Measurements from ENCODE around the gene MAVS. TPM values are rescaled to one million over a fixed set of nuclear protein-coding genes. Genes with fewer than 3 reads are reported as not detected.

MAVS gene
- total and polyA plus RNA-seq, 4 donors = 13.2 to 39.6 (median 20.9) TPM

DNA sequence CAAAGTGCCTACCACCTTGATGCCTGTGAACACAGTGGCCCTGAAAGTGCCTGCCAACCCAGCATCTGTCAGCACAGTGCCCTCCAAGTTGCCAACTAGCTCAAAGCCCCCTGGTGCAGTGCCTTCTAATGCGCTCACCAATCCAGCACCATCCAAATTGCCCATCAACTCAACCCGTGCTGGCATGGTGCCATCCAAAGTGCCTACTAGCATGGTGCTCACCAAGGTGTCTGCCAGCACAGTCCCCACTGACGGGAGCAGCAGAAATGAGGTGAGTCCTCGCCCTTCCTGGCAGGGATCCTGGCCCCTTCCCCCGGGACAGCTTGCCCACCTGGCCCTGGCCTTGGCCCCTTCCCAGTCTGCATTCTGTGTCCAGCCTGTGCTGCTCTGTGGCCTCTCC, 17.9 kb downstream of the MAVS start:
- 87 to 88% methylated on average over 5 of the region's 5 CpGs for WGBS, 2 donors
- DNase-seq (no peak), ATAC-seq (ENCODE audit: insufficient read depth, low FRiP score) (no peak)
- Histone ChIP-seq H3K27ac (ENCODE audit: low read depth in 1 of 2, low read length in 1 of 2) (no peak overlapping the region), H3K36me3 (ENCODE audit: control insufficient read depth in 4 of 4, insufficient read depth in 4 of 4, low read length in 4 of 4) (peaks cover 22 to 62% (median 44%) of the 10 kb centered on the region in 4 donors), H3K4me3 (no peak overlapping the region), H3K9me3 (ENCODE audit: control insufficient read depth in 4 of 4, insufficient read depth in 3 of 4, low read length in 3 of 4) (no peaks in the 10 kb centered on the region), H3K9ac (ENCODE audit: insufficient read depth in 1 of 2, low read length in 2 of 2) (no peak overlapping the region), H3K27me3 (ENCODE audit: control insufficient read depth in 3 of 3, insufficient read depth in 3 of 3, low read length in 2 of 3) (no peaks in the 10 kb centered on the region), H3K4me1 (ENCODE audit: control insufficient read depth in 5 of 5, insufficient read depth in 5 of 5, low read length in 5 of 5) (no peaks in the 10 kb centered on the region)
- TF ChIP-seq, protein P1, sequence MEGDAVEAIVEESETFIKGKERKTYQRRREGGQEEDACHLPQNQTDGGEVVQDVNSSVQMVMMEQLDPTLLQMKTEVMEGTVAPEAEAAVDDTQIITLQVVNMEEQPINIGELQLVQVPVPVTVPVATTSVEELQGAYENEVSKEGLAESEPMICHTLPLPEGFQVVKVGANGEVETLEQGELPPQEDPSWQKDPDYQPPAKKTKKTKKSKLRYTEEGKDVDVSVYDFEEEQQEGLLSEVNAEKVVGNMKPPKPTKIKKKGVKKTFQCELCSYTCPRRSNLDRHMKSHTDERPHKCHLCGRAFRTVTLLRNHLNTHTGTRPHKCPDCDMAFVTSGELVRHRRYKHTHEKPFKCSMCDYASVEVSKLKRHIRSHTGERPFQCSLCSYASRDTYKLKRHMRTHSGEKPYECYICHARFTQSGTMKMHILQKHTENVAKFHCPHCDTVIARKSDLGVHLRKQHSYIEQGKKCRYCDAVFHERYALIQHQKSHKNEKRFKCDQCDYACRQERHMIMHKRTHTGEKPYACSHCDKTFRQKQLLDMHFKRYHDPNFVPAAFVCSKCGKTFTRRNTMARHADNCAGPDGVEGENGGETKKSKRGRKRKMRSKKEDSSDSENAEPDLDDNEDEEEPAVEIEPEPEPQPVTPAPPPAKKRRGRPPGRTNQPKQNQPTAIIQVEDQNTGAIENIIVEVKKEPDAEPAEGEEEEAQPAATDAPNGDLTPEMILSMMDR (IDR thresholded peaks at IDR 0.05; ENCODE audit: control extremely low read depth, extremely low read depth) = no peak

DNA sequence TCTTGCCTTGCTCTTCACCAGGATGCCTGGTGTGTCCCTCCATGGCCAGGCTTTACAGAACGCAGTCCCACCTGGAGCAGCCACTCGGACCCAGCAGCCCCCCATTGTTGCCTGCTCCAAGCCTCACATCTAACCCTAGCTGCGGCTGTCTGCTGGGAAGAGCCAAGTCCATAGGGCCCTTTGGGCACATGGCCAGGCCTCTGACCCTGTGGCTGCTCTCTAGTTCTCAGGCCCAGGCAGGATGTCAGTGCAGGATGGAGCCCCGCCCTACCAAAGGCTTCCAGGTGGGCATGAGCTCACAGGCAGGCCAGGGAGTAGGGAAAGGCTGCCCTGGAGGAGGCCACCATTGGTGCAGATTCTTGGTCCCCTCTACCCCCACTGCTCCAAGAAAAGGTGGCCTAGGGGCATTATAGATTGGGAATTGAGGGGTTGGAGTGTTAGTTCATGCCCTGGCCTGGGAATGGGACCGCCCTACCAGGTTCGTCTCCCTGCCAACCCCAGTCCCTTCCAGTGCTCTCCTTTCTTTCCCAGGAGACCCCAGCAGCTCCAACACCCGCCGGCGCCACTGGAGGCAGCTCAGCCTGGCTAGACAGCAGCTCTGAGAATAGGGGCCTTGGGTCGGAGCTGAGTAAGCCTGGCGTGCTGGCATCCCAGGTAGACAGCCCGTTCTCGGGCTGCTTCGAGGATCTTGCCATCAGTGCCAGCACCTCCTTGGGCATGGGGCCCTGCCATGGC, 18.7 kb downstream of the MAVS start:
- DNase-seq (no peak), ATAC-seq (ENCODE audit: insufficient read depth, low FRiP score) (no peak)
- H3K9ac ChIP-seq (ENCODE audit: insufficient read depth in 1 of 2, low read length in 2 of 2) = no peak overlapping the region
- peaks cover 22 to 62% (median 46%) of the 10 kb centered on the region in 4 donors for H3K36me3 ChIP-seq (ENCODE audit: control insufficient read depth in 4 of 4, insufficient read depth in 4 of 4, low read length in 4 of 4)
- WGBS, 2 donors = 92 to 93% methylated on average over 14 of the region's 14 CpGs
- TF ChIP-seq, protein P1 (IDR thresholded peaks at IDR 0.05; ENCODE audit: control extremely low read depth, extremely low read depth) = no peak
- no peaks in the 10 kb centered on the region for H3K9me3 ChIP-seq (ENCODE audit: control insufficient read depth in 4 of 4, insufficient read depth in 3 of 4, low read length in 3 of 4)
- H3K4me3 ChIP-seq = no peak overlapping the region
- no peak overlapping the region for H3K27ac ChIP-seq (ENCODE audit: low read depth in 1 of 2, low read length in 1 of 2)
- H3K27me3 ChIP-seq (ENCODE audit: control insufficient read depth in 3 of 3, insufficient read depth in 3 of 3, low read length in 2 of 3) = no peaks in the 10 kb centered on the region
- peaks cover 0 to 4% (median 0%) of the 10 kb centered on the region in 5 donors for H3K4me1 ChIP-seq (ENCODE audit: control insufficient read depth in 5 of 5, insufficient read depth in 5 of 5, low read length in 5 of 5)

GRCh38 chr20:3865887-3866407, 19.3 kb downstream of the MAVS start:
- 95% methylated on average over 14 of the region's 14 CpGs for WGBS, 2 donors
- ATAC-seq (ENCODE audit: insufficient read depth, low FRiP score) = no peak
- Histone ChIP-seq H3K4me3 (no peak overlapping the region), H3K27me3 (ENCODE audit: control insufficient read depth in 3 of 3, insufficient read depth in 3 of 3, low read length in 2 of 3) (no peaks in the 10 kb centered on the region), H3K27ac (ENCODE audit: low read depth in 1 of 2, low read length in 1 of 2) (no peak overlapping the region), H3K4me1 (ENCODE audit: control insufficient read depth in 5 of 5, insufficient read depth in 5 of 5, low read length in 5 of 5) (peaks cover 0 to 4% (median 0%) of the 10 kb centered on the region in 5 donors), H3K9ac (ENCODE audit: insufficient read depth in 1 of 2, low read length in 2 of 2) (no peak overlapping the region), H3K9me3 (ENCODE audit: control insufficient read depth in 4 of 4, insufficient read depth in 3 of 4, low read length in 3 of 4) (no peaks in the 10 kb centered on the region), H3K36me3 (ENCODE audit: control insufficient read depth in 4 of 4, insufficient read depth in 4 of 4, low read length in 4 of 4) (peaks cover 22 to 62% (median 46%) of the 10 kb centered on the region in 4 donors)
- TF ChIP-seq, protein P1 (IDR thresholded peaks at IDR 0.05; ENCODE audit: control extremely low read depth, extremely low read depth) = no peak
- no peak for DNase-seq
